Measurements from ENCODE around the gene EFCAB3.
"Not testable (repeated sequence)": the region's sequence is repeated elsewhere in the genome, so short reads cannot be mapped to it uniquely, and the experiment has no call there.

The EFCAB3 gene

DNA sequence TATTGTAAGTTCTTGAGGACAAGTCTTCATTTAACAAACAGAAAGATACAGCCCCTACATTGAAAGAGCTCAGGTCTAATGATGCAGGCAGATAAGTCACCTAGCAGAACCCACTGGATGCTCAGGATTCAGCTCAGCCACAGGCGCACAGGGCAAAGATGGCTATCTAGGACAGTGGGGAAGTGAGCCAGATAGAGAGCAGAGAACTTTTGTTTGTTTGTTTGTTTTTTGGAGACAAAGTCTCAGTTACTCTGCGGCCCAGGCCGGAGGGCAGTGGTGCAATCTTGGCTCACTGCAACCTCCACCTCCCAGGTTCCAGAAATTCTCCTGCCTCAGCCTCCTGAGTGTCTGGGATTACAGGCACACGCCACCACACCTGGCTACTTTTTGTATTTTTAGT lies 63.7 kb downstream of the EFCAB3 start:
- Histone ChIP-seq H4K20me1 (ENCODE audit: insufficient read depth, low read length) (no peaks in the 10 kb centered on the region), H3K36me3 (replicated peaks; ENCODE audit: low read depth, low read length) (no peaks in the 10 kb centered on the region), H3K27ac (ENCODE audit: low read length) (no peak overlapping the region), H3K4me1 (ENCODE audit: low read length) (no peaks in the 10 kb centered on the region), H2AFZ (ENCODE audit: low read depth, low read length) (no peak overlapping the region), H3K4me3 (ENCODE audit: low read length) (no peak overlapping the region), H3K27me3 (ENCODE audit: low read depth, low read length) (no peaks in the 10 kb centered on the region), H3K79me2 (ENCODE audit: low read length) (no peaks in the 10 kb centered on the region), H3K4me2 (ENCODE audit: low read length) (no peak overlapping the region), H3K9me3 (ENCODE audit: insufficient read depth, low read length) (no peaks in the 10 kb centered on the region), H3K9ac (ENCODE audit: low read length) (no peak overlapping the region)
- TF ChIP-seq EZH2phosphoT487 (IDR thresholded peaks at IDR 0.05; ENCODE audit: low read depth), result no peak
- TF ChIP-seq, protein P1, sequence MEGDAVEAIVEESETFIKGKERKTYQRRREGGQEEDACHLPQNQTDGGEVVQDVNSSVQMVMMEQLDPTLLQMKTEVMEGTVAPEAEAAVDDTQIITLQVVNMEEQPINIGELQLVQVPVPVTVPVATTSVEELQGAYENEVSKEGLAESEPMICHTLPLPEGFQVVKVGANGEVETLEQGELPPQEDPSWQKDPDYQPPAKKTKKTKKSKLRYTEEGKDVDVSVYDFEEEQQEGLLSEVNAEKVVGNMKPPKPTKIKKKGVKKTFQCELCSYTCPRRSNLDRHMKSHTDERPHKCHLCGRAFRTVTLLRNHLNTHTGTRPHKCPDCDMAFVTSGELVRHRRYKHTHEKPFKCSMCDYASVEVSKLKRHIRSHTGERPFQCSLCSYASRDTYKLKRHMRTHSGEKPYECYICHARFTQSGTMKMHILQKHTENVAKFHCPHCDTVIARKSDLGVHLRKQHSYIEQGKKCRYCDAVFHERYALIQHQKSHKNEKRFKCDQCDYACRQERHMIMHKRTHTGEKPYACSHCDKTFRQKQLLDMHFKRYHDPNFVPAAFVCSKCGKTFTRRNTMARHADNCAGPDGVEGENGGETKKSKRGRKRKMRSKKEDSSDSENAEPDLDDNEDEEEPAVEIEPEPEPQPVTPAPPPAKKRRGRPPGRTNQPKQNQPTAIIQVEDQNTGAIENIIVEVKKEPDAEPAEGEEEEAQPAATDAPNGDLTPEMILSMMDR (IDR thresholded peaks at IDR 0.05; ENCODE audit: low read depth, low read length), result no peak

DNA sequence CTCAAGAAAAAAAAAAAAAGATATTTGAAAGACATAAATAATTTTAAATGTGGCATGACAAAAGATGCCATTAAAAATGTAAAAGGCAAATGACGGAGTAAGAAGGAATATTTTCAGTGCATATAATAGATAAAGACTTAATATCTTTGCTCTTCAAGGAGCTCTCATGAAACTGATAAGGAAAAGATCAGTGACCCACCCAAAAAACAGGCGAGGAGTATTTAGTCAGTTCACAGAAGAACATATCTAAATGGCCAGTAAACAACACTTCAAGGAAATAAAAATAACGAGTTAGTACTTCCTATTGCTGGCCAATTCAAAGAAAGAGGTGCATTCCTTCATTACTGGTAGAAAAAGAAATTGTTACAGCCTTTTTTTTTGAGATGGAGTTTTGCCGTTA lies 65.4 kb downstream of the EFCAB3 start:
- not testable (repeated sequence) for H3K27me3 ChIP-seq (ENCODE audit: low read depth, low read length); H3K4me2 ChIP-seq (ENCODE audit: low read length); H3K4me1 ChIP-seq (ENCODE audit: low read length); H3K9ac ChIP-seq (ENCODE audit: low read length); H4K20me1 ChIP-seq (ENCODE audit: insufficient read depth, low read length); H3K9me3 ChIP-seq (ENCODE audit: insufficient read depth, low read length); H3K27ac ChIP-seq (ENCODE audit: low read length); H3K36me3 ChIP-seq (replicated peaks; ENCODE audit: low read depth, low read length); H2AFZ ChIP-seq (ENCODE audit: low read depth, low read length); H3K79me2 ChIP-seq (ENCODE audit: low read length); H3K4me3 ChIP-seq (ENCODE audit: low read length)

DNA sequence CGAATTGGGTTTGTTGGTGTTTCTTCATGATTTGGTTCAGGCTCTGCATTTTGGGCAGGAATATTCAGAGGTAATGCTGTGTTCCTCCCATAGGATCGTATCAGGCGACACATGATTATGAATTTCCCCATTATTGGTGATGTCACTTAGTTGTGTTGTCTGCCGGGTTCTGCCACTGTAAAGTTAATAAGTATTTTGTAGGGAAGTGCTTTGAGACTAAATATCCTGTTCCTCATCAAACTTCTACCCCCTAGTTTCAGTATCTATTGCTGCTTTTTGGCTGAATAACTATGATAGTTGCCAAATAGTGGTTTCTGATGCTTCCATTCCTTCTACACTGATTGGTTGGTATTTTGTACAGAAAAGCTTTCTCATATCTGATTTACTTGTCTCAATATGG lies 71.8 kb downstream of the EFCAB3 start:
- H3K79me2 ChIP-seq (ENCODE audit: low read length); H3K4me3 ChIP-seq (ENCODE audit: low read length); H2AFZ ChIP-seq (ENCODE audit: low read depth, low read length); H3K9me3 ChIP-seq (ENCODE audit: insufficient read depth, low read length); H3K36me3 ChIP-seq (replicated peaks; ENCODE audit: low read depth, low read length); H4K20me1 ChIP-seq (ENCODE audit: insufficient read depth, low read length); H3K27me3 ChIP-seq (ENCODE audit: low read depth, low read length): not testable (repeated sequence)
- Histone ChIP-seq H3K27ac (ENCODE audit: low read length) (peak overlapping the region; percentile 96), H3K4me2 (ENCODE audit: low read length) (peak overlapping the region; percentile 77), H3K4me1 (ENCODE audit: low read length) (peaks cover 41% of the 10 kb centered on the region), H3K9ac (ENCODE audit: low read length) (peak overlapping the region; percentile 34; the same call in 1 of the 2 replicates)

GRCh38 chr17:62453041-62453440 lies 72.7 kb downstream of the EFCAB3 start:
- H4K20me1 ChIP-seq (ENCODE audit: insufficient read depth, low read length); H2AFZ ChIP-seq (ENCODE audit: low read depth, low read length); H3K79me2 ChIP-seq (ENCODE audit: low read length); H3K36me3 ChIP-seq (replicated peaks; ENCODE audit: low read depth, low read length); H3K4me3 ChIP-seq (ENCODE audit: low read length); H3K9me3 ChIP-seq (ENCODE audit: insufficient read depth, low read length); H3K27me3 ChIP-seq (ENCODE audit: low read depth, low read length): not testable (repeated sequence)
- H3K4me1 ChIP-seq (ENCODE audit: low read length), result peaks cover 48% of the 10 kb centered on the region
- H3K9ac ChIP-seq (ENCODE audit: low read length), result peak overlapping the region; percentile 65; the same call in 1 of the 2 replicates
- H3K4me2 ChIP-seq (ENCODE audit: low read length), result peak overlapping the region; percentile 77
- peak overlapping the region; percentile 96 for H3K27ac ChIP-seq (ENCODE audit: low read length)

- H2AFZ ChIP-seq (ENCODE audit: low read depth, low read length); H4K20me1 ChIP-seq (ENCODE audit: insufficient read depth, low read length); H3K9me3 ChIP-seq (ENCODE audit: insufficient read depth, low read length); H3K36me3 ChIP-seq (replicated peaks; ENCODE audit: low read depth, low read length); H3K27me3 ChIP-seq (ENCODE audit: low read depth, low read length); H3K79me2 ChIP-seq (ENCODE audit: low read length): not testable (repeated sequence)
- Histone ChIP-seq H3K4me1 (ENCODE audit: low read length) (peaks cover 53% of the 10 kb centered on the region), H3K4me3 (ENCODE audit: low read length) (peak overlapping the region; percentile 47), H3K4me2 (ENCODE audit: low read length) (peak overlapping the region; percentile 77), H3K9ac (ENCODE audit: low read length) (peak overlapping the region; percentile 65), H3K27ac (ENCODE audit: low read length) (peak overlapping the region; percentile 96)
Measured at GRCh38 chr17:62453656-62454055, 73.3 kb downstream of the EFCAB3 start.

GRCh38 chr17:62454111-62454510 lies 73.8 kb downstream of the EFCAB3 start:
- Histone ChIP-seq H3K4me1 (ENCODE audit: low read length) (peaks cover 58% of the 10 kb centered on the region), H3K9ac (ENCODE audit: low read length) (peak overlapping the region; percentile 65), H3K27ac (ENCODE audit: low read length) (peak overlapping the region; percentile 96), H3K4me2 (ENCODE audit: low read length) (peak overlapping the region; percentile 77), H3K4me3 (ENCODE audit: low read length) (peak overlapping the region; percentile 47)
- H4K20me1 ChIP-seq (ENCODE audit: insufficient read depth, low read length); H3K27me3 ChIP-seq (ENCODE audit: low read depth, low read length); H3K9me3 ChIP-seq (ENCODE audit: insufficient read depth, low read length); H2AFZ ChIP-seq (ENCODE audit: low read depth, low read length); H3K36me3 ChIP-seq (replicated peaks; ENCODE audit: low read depth, low read length); H3K79me2 ChIP-seq (ENCODE audit: low read length): not testable (repeated sequence)

Measured in OCI-LY3 (cell line).